Measurements from ENCODE around the gene TMCC2.
A peak's percentile ranks its signal among the peaks of the same experiment; 100 is the strongest.
"Not testable (repeated sequence)": the region's sequence is repeated elsewhere in the genome, so short reads cannot be mapped to it uniquely, and the experiment has no call there.

TMCC2 gene

GRCh38 chr1:205227584-205228013, at the start of gene TMCC2:
Gene TMCC2 (plus strand): TSS chr1:205227946. CDS start chr1:205228565, 619 bp downstream.
- peak; percentile 98 for DNase-seq (ENCODE audit: low spot score)

DNA sequence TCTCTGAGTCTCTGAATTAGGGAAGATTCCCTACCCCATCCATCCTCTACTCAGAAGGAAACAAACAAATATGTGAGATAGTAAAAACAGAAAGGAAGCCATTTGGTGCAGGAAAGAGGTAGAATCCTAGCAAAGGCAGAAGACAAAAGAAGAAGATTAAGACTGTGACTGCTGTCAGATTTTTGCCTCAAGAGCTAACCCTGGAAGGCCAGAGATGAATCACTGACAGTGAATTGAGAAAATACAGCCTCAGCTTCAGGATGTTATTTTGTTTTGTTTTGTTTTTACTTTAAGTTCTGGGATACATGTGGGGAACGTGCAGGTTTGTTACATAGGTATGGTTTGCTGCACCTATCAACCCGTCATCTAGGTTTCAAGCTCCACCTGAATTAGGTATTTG, 47.9 kb upstream of the TMCC2 start:
- peak; percentile 37 for DNase-seq (ENCODE audit: low spot score)

DNA sequence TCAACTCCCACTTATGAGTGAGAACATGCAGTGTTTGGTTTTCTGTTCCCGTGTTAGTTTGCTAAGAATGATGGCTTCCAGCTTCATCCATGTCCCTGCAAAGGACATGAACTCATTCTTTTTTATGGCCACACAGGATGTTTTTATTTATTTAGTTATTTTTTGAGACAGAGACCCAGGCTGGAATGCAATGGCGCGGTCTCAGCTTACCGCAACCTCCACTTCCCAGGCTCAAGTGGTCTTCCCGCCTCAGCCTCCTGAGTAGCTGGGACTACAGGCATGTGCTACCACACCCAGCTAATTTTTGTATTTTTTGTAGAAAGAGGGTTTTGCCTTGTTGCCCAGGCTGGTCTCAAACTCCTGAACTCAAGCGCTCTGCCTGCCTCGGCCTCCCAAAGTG, 47.4 kb upstream of the TMCC2 start:
- not testable (repeated sequence) for DNase-seq (ENCODE audit: low spot score)

GRCh38 chr1:205182930-205183329, 44.8 kb upstream of the TMCC2 start:
- DNase-seq (ENCODE audit: low spot score) = no peak

DNA sequence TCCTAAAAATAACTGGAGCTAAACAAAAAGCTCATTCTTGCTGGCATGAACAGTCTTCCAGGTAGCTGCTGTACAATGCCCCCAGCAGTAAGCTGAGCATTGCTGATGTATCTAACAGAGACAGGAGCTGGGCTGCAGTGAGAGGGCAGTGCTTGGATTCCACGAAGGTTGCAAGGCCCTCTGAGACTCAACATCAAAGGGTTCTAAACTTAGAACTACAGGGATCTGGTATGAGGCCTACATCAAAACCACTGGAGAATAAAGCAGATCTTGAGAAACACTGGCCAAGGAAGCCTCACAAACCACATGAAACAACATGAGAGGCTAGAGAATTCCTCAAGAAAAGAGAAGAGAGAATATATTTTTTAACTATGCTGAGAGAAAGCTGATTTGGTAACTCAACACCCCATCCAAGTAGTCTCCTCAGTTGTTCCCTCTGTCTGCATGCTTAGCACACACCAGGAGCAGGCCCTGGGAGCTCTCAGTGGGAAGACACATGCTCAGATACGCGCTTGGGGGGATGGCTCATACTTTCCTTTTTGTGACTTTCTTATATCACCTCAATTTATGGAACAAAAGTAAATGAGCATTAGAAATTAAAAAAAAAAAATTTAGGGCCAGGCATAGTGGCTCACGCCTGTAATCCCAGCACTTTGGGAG, 43.9 kb upstream of the TMCC2 start:
- DNase-seq (ENCODE audit: low spot score) = no peak

- DNase-seq (ENCODE audit: low spot score) = no peak
These were observed 41.6 kb upstream of the TMCC2 start for GRCh38 chr1:205186191-205186590.

DNA sequence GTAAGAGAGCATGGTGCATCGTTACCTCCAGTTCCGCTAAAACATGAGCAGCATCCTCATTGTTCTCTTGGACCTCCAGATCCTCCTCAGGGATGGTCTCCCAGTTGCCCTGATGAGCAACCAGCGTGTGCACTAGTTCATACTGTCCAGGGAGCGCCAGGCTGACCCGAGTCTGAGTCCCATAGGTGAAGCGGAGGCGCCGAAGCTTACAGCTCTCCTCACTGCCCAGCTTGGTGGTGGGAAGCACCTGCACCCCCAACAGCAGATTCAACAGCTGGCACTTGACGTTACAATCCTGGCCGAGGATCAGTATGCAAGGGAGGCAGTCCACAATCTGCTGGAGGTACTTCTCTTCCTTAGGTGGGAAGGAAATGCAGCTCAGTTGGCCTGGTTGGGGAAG, 40.3 kb upstream of the TMCC2 start:
- DNase-seq (ENCODE audit: low spot score) = no peak

DNA sequence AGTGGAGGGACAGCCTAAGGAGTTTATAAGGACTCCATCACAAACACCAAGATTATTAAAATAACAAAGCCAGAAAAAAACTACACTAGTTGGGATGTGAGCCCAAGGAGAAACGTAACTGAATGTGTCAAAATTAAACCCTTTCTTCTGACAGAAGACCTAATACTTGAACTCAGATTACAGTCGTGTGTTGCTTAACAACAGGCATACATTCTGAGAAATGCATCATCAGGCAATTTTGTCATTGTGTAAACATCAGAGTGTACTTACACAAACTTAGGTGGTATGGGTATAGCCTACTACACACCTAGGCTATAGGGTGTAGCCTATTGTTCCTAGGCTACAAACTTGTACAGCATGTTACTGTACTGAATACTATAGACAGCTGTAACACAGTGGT, 39.6 kb upstream of the TMCC2 start:
- DNase-seq (ENCODE audit: low spot score) = no peak

GRCh38 chr1:205188596-205188995, 39.1 kb upstream of the TMCC2 start:
- no peak for DNase-seq (ENCODE audit: low spot score)

- no peak for DNase-seq (ENCODE audit: low spot score)
These were observed 38.6 kb upstream of the TMCC2 start for GRCh38 chr1:205189131-205189530.

DNA sequence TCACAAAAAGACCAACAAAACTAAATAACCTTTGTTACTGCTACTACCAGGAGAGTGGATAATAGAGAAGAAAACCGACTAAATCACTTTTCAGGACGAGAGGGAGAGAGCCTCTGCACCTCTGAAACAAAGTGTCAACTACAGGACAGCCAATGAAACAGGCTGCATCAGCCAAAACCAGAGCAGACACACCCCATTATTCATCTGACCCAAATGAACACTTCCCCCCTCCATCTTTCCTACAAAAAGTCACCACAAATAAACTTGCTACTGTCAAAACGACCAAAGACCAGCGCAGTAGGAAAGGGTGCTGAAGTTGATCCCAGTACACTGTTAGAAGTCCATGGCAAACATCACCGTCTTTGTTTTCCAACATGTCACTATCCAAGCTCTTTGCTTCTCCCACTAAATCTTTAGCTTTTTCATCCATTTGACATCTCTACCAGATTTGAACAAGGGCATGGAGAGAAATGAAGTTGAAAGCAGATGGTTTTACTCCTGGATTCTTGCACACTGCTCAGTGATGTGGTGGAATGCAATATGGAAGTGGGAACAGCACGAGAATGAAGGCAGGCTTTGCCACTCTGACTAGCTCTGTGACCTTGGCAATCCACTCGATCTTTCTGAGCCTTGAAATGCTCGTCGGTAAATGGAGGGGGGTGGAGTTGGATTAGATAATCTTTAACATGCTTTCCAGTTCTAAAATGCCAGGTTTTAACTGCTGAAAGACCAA, 36.7 kb upstream of the TMCC2 start:
- no peak for DNase-seq (ENCODE audit: low spot score)

DNA sequence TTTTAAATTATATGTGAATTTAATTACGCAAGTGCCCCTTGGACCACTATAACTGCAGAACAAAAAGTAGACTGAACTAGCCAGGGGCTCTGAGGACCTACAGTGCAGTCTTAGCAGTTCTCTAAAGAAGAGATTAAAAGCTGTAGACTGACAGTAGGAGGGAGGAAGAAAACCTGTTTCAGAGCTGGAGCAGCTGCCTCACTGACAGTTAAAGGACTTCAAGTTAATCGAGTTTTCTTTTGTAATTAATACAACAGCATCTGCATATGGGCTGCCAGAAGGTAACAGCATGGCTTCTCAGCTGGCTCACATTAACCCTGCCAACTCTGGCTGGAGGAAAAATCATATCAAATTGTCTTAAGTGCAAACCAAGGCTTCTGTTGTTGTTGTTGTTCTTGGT, 36.1 kb upstream of the TMCC2 start:
- no peak for DNase-seq (ENCODE audit: low spot score)

GRCh38 chr1:205192287-205192686, 35.5 kb upstream of the TMCC2 start:
- no peak for DNase-seq (ENCODE audit: low spot score)

DNA sequence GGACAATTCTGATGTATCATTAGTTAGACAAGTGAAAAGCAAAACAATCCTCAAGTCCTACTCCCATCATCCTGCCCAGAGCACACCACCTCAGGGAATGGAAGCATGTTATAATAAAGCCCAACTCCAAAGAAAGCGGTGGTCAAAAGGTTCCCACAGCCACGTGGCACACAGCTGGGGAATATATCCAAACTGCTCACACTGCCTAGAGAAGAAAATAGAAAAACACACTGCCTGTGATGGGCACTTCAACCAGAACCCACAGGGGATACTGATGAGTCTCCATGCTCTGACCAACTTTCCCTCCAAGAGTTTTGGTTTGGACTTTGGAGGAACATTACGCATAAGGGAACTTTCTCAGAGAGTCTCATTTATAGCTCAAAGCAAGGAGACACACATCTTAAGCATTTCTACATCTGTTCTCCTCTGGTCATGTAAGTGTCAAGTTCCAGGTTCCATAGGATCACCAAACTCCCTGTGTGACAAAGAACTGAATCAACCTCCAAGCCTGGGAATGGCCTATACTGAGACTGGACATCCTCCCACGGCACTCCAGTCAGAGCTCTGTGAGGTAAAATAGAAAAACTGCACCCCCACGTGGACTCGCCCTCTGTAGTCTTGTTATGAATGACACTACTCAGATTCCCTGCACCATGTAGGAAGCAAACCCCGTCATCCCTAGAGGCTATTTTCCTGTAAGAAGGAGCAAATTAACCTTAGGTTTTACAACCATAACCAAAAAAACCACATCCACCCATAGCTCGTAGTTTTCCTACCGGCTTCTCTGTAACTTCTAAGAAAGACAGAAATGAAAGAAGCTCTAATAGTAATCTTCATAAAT, 28.4 kb upstream of the TMCC2 start:
- no peak for DNase-seq (ENCODE audit: low spot score)

DNA sequence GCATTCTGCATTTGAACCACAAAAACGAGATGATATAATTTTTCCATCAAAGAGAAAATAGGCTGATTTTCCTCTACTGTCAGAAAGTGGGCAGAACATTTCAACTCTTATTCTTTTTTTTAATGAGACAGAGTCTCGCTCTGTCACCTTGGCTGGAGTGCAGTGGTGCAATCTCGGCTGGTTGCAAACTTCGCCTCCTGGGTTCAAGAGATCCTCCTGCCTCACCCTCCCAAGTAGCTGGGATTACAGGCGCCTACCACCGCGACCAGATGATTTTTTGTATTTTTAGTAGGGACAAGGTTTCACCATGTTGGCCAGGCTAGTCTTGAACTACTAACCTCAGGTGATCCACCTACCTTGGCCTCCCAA, 27.8 kb upstream of the TMCC2 start:
- DNase-seq (ENCODE audit: low spot score) = no peak

- no peak for DNase-seq (ENCODE audit: low spot score)
These were observed 23.2 kb upstream of the TMCC2 start for GRCh38 chr1:205204552-205204951.

DNA sequence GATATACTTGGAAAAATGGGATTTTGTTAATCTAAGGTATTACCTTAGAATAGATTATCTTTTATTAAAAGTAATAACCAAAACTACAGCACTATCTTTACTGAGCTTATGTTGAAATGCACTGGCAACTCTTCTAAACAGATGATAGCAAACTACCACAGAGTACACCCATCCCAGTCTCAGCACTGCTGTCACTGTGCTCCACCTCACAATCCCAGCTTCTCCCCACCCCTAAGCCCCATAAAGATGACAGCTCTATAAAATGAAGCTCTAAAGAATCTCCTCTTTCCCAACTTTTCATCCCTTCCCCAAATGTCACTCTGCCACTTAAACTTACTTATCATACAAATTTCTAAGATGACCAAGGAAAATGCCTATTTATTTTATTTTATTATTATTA, 22.7 kb upstream of the TMCC2 start:
- peak; percentile 29 for DNase-seq (ENCODE audit: low spot score)

GRCh38 chr1:205208811-205209210, 18.9 kb upstream of the TMCC2 start:
- no peak for DNase-seq (ENCODE audit: low spot score)

- DNase-seq (ENCODE audit: low spot score) = peak; percentile 59
These were observed 17.0 kb upstream of the TMCC2 start for GRCh38 chr1:205210756-205211168.

- DNase-seq (ENCODE audit: low spot score) = peak; percentile 90
These were observed 16.4 kb upstream of the TMCC2 start, which contains the start of gene DSTYK for GRCh38 chr1:205211169-205211838. Gene DSTYK (minus strand): TSS chr1:205211702. CDS start chr1:205211535, 167 bp downstream.

DNA sequence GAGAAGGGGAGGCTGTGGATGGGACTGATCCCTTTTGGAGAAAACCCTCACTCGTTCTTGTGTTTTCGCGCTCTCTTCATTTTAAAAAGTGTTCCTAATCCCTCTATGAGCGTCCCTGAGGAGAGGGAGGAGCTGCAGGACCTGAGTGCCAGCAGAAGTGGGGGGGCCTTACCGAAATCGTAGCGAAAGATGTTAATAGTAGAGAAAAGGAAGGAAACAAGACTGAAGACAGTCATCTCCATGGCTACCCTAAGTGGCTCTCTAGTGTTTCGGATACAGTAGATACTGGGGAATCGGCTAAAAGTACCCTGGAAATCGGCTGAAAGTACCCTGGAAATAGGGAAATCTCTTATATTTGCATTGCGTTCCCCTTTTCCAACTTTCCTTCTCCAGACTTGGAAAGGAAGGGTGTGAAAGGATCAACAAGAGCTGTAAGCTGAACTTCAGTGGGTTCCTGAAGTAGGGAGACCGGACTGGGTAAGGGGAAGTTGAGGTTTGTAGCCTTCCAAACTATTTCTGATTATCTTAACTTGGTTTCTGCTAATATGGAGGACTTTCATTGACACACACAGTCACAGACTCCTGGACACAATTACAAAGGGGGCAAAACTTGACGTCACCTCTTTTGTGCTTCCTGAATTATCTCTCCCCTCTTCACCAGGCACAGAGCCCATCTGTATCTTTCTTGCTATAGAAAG, 15.8 kb upstream of the TMCC2 start:
- DNase-seq (ENCODE audit: low spot score) = no peak

GRCh38 chr1:205214756-205215155, 13.0 kb upstream of the TMCC2 start:
- no peak for DNase-seq (ENCODE audit: low spot score)
